Natural killer cell (primary cell): ENCODE data around the gene ZBED1. TPM values are rescaled to one million over a fixed set of nuclear protein-coding genes. Genes with fewer than 3 reads are reported as not detected.

ENCODE experiments used
- ATAC-seq, 3 donors: fragments of 150-1000 bp in 2 of 3; fragments of 200-7000 bp in 1 of 3; cut with Tn5 transposase; 1 replicate in 1 of 3; 2 replicates in 2 of 3; pipeline ENCODE4 v1.10.0; 2021; ENCODE audit warnings: mild to moderate bottlenecking in 2 of 3, moderate library complexity in 2 of 3
- DNase-seq, 2 donors: peaks; one replicate each; pipeline versions ENCODE4 v3.0.0 to v3.0.0-alpha.2; 2013 to 2021; ENCODE audit warnings: mixed read lengths in 1 of 2
- H3K27ac ChIP-seq: one replicate; pipeline ENCODE4 v1.5.1; 2013; ENCODE audit warnings: mild to moderate bottlenecking, low read length
- H3K27me3 ChIP-seq: one replicate; pipeline ENCODE4 v1.6.1; 2013; ENCODE audit warnings: low read length; ENCODE audit not compliant: control insufficient read depth, insufficient read depth
- H3K36me3 ChIP-seq: one replicate; pipeline ENCODE4 v1.6.1; 2013; ENCODE audit warnings: low read length; ENCODE audit not compliant: control insufficient read depth, insufficient read depth
- H3K4me1 ChIP-seq: one replicate; pipeline ENCODE4 v1.6.1; 2013; ENCODE audit warnings: low read length; ENCODE audit not compliant: control insufficient read depth, insufficient read depth
- H3K4me3 ChIP-seq: one replicate; pipeline ENCODE4 v1.5.1; 2013; ENCODE audit warnings: low read length
- H3K9me3 ChIP-seq: one replicate; pipeline ENCODE4 v1.6.1; 2013; ENCODE audit warnings: low read length; ENCODE audit not compliant: control insufficient read depth, insufficient read depth
- H3K27ac Mint-ChIP-seq, 2 donors: one replicate each; pipeline ENCODE4 v1.8.0; 2022; ENCODE audit warnings: mild to moderate bottlenecking in 2 of 2, mixed read lengths in 2 of 2, moderate library complexity in 1 of 2
- H3K27me3 Mint-ChIP-seq, 2 donors: one replicate each; pipeline ENCODE4 v1.8.0; 2022; ENCODE audit warnings: low read depth in 2 of 2, mixed read lengths in 2 of 2
- H3K36me3 Mint-ChIP-seq: one replicate; pipeline ENCODE4 v1.8.0; 2022; ENCODE audit warnings: mixed read lengths
- H3K4me1 Mint-ChIP-seq, 2 donors: one replicate each; pipeline ENCODE4 v1.8.0; 2022; ENCODE audit warnings: mixed read lengths in 2 of 2
- H3K4me3 Mint-ChIP-seq: one replicate; pipeline ENCODE4 v1.8.0; 2022; ENCODE audit warnings: mild to moderate bottlenecking, moderate library complexity, mixed read lengths
- H3K9me3 Mint-ChIP-seq, 2 donors: one replicate each; pipeline ENCODE4 v1.8.0; 2022; ENCODE audit warnings: mixed read lengths in 2 of 2
- CTCF ChIP-seq: fragments of 200-600 bp; IDR thresholded peaks from one replicate; pipeline ENCODE4 v1.8.0; 2022; ENCODE audit warnings: antibody characterized with exemption
- WGBS: methylation state at CpG from one replicate; pipeline ENCODE4 v1.1.7; 2013; ENCODE audit warnings: missing lambda C conversion rate; ENCODE audit not compliant: insufficient coverage; 5-methylcytosine and 5-hydroxymethylcytosine counted together
- intact Hi-C: fragments of 100-400 bp; cut with micrococcal nuclease; formaldehyde crosslinking; loops from one replicate; pipeline ENCODE4 v1.14.2; 2022
- total RNA-seq, 4 donors: library from RNA; stranded (reverse); fragments of 120-200 nt in 1 of 4; gene quantifications; one replicate each; pipeline versions ENCODE4 v1.2.3 to v1.2.4, GENCODE V29; 2013 to 2022

Gene ZBED1
- total RNA-seq, 3 donors from 2014 or later (not counting 1 experiment from before 2014, with no cell fraction given): 30.5 to 36.3 (median 33.8) TPM

GRCh38 chrX:2452799-2453198 is 48.0 kb downstream of the ZBED1 start:
- Histone ChIP-seq H3K4me3 (no peak overlapping the region), H3K9me3 (no peaks in the 10 kb centered on the region), H3K27me3 (no peaks in the 10 kb centered on the region), H3K36me3 (no peaks in the 10 kb centered on the region), H3K4me1 (peaks cover 3% of the 10 kb centered on the region), H3K27ac (no peak overlapping the region)
- no peaks in the 10 kb centered on the region for H3K27me3 Mint-ChIP-seq
- no peaks in the 10 kb centered on the region for H3K36me3 Mint-ChIP-seq
- ATAC-seq (no peak), DNase-seq (no peak)
- no peak overlapping the region for H3K4me3 Mint-ChIP-seq
- 99% methylated on average over 4 of the region's 4 CpGs for WGBS
- H3K9me3 Mint-ChIP-seq: no peaks in the 10 kb centered on the region
- intact Hi-C loops: no loop called here
- no peak overlapping the region for H3K27ac Mint-ChIP-seq
- no peak for TF ChIP-seq CTCF
- peaks cover 16 to 27% of the 10 kb centered on the region in 2 donors for H3K4me1 Mint-ChIP-seq

- no peak for TF ChIP-seq CTCF
- no peaks in the 10 kb centered on the region for H3K9me3 Mint-ChIP-seq
- Histone ChIP-seq H3K9me3 (no peaks in the 10 kb centered on the region), H3K36me3 (no peaks in the 10 kb centered on the region), H3K4me1 (peaks cover 3% of the 10 kb centered on the region), H3K27ac (no peak overlapping the region), H3K27me3 (no peaks in the 10 kb centered on the region), H3K4me3 (no peak overlapping the region)
- DNase-seq: no peak
- H3K36me3 Mint-ChIP-seq: no peaks in the 10 kb centered on the region
- no peak for ATAC-seq
- H3K4me3 Mint-ChIP-seq: no peak overlapping the region
- 95% methylated on average over 22 of the region's 22 CpGs for WGBS
- no peak overlapping the region for H3K27ac Mint-ChIP-seq
- H3K27me3 Mint-ChIP-seq: no peaks in the 10 kb centered on the region
- intact Hi-C loops: no loop called here
- H3K4me1 Mint-ChIP-seq: peaks cover 16 to 27% of the 10 kb centered on the region in 2 donors
Observed at GRCh38 chrX:2452317-2452784, 48.4 kb downstream of the ZBED1 start.

GRCh38 chrX:2451501-2452316 is 49.1 kb downstream of the ZBED1 start:
- Mint-ChIP-seq H3K36me3 (no peaks in the 10 kb centered on the region), H3K9me3 (no peaks in the 10 kb centered on the region), H3K27me3 (no peaks in the 10 kb centered on the region), H3K4me3 (no peak overlapping the region), H3K27ac (no peak overlapping the region), H3K4me1 (peaks cover 10 to 27% of the 10 kb centered on the region in 2 donors)
- no peak for ATAC-seq
- Histone ChIP-seq H3K4me3 (no peak overlapping the region), H3K27me3 (no peaks in the 10 kb centered on the region), H3K4me1 (peaks cover 3% of the 10 kb centered on the region), H3K9me3 (no peaks in the 10 kb centered on the region), H3K27ac (no peak overlapping the region), H3K36me3 (no peaks in the 10 kb centered on the region)
- 97% methylated on average over 25 of the region's 25 CpGs for WGBS
- no peak for DNase-seq
- no peak for TF ChIP-seq CTCF
- intact Hi-C loops: no loop called here
